Heart left ventricle (tissue), 16 donors: Measurements from ENCODE around the gene IFNA13. TPM values are rescaled to one million over a fixed set of nuclear protein-coding genes. Genes with fewer than 3 reads are reported as not detected.
A peak's percentile ranks its signal among the peaks of the same experiment; 100 is the strongest.

Experiments
- ATAC-seq, 4 donors: fragments of 200-7000 bp; cut with Tn5 transposase; one replicate each; pipeline ENCODE4 v1.9.1; 2020 to 2022; ENCODE audit warnings: moderate library complexity in 4 of 4, mild to moderate bottlenecking in 3 of 4, moderate number of reproducible peaks in 1 of 4
- DNase-seq, 5 donors: peaks; one replicate each; pipeline ENCODE4 v3.0.0-alpha.2; 2020
- H3K27ac ChIP-seq, 12 donors: fragments of 200-600 bp; sonication (generic) in 4 of 12; one replicate each; pipeline versions ENCODE4 v1.5.0 to v1.8.0; 2016 to 2022; ENCODE audit warnings: mild to moderate bottlenecking in 2 of 12
- H3K27me3 ChIP-seq, 9 donors: fragments of 200-600 bp; sonication (generic) in 2 of 9; one replicate each; pipeline versions ENCODE4 v1.5.1 to v1.8.0; 2016 to 2022; ENCODE audit warnings: mild to moderate bottlenecking in 3 of 9
- H3K36me3 ChIP-seq, 9 donors: fragments of 200-600 bp; sonication (generic) in 2 of 9; one replicate each; pipeline versions ENCODE4 v1.5.0 to v1.8.0; 2018 to 2022; ENCODE audit warnings: mild to moderate bottlenecking in 2 of 9
- H3K4me1 ChIP-seq, 12 donors: fragments of 200-600 bp; sonication (generic) in 4 of 12; one replicate each; pipeline versions ENCODE4 v1.5.0 to v1.8.0; 2016 to 2022; ENCODE audit warnings: mild to moderate bottlenecking in 3 of 12
- H3K4me3 ChIP-seq, 12 donors: fragments of 200-600 bp; sonication (generic) in 4 of 12; one replicate each; pipeline versions ENCODE4 v1.5.0 to v1.8.0; 2017 to 2022; ENCODE audit warnings: mild to moderate bottlenecking in 9 of 12, moderate library complexity in 4 of 12
- H3K9me3 ChIP-seq, 12 donors: fragments of 200-600 bp; sonication (generic) in 4 of 12; one replicate each; pipeline versions ENCODE4 v1.5.0 to v1.8.0; 2016 to 2022; ENCODE audit warnings: mild to moderate bottlenecking in 1 of 12
- POLR2A ChIP-seq, 2 donors: fragments of 450-650 bp; IDR thresholded peaks; one replicate each; pipeline ENCODE4 v1.6.1; 2017; ENCODE audit warnings: antibody characterized with exemption in 2 of 2, mild to moderate bottlenecking in 2 of 2, moderate library complexity in 2 of 2
- WGBS, 4 donors: extraction: QIAGEN DNeasy Blood & Tissue Kit in 2 of 4; methylation state at CpG; one replicate each; pipeline versions ENCODE4 v1.1.5 to v1.1.7; 2013 to 2018; 5-methylcytosine and 5-hydroxymethylcytosine counted together
- intact Hi-C, 10 donors: fragments of 100-400 bp; cut with DNase I; formaldehyde crosslinking; loops; one replicate each; pipeline versions ENCODE4 v1.11.1 to v1.14.2; 2022
- polyA plus RNA-seq, 2 donors: library from polyadenylated mRNA; stranded (reverse); fragments of 200-250 nt; gene quantifications; one replicate each; pipeline ENCODE4 v1.2.3, GENCODE V29; 2013
- total RNA-seq, 9 donors: library from RNA; depleted of rRNA in 2 of 9; stranded (reverse); fragments of >200 nt in 2 of 9; fragmentation: NEBNext Ultra II Directional in 3 of 9; extraction: Animal tissue kit (Norgen Biotek cat#: 25700) in 3 of 9; gene quantifications; one replicate each; pipeline versions ENCODE4 v1.1.0 to v1.2.4, GENCODE V29; 2016 to 2023
- TF ChIP-seq, protein P1 (sequence below), 12 donors: fragments of 200-600 bp; sonication (generic) in 4 of 12; IDR thresholded peaks; one replicate each; pipeline versions ENCODE4 v1.5.0 to v1.8.0; 2018 to 2022; ENCODE audit warnings: antibody characterized with exemption in 12 of 12, mild to moderate bottlenecking in 5 of 12
- donor health status: ischemic (EF 13 %, LVEDD 7.1; RV severe dilation, severe dysfunction).
- donor health status: healthy with polysubstance abuse.
- donor health status: DM: no; HTN: yes; CAD: no.
- donor health status: DM: no; HTN: no; CAD: no.
- donor health status: ischemic (EF 25% LVEDD 6.9; RV normal size, moderate dysfunction).
- donor health status: ischemic (EF 25% LVEDD 5.7; RV mildly dilated, moderate dysfunction).
- donor health status: healthy.
- donor health status: DM: yes; HTN: yes; CAD: no.
- donor health status: ischemic (EF 35%, LVEDD 5.7; RV mildly dilated, moderate dysfunction).
- donor health status: nonischemic (EF 11% LVEDD 7.7; RV severe dilation, severe dysfunction).
- donor health status: DM: yes; HTN: yes; CAD: no.
- donor health status: PGD.
- donor health status: ischemic (EF 29% LVEDD 5.4; RV normal size, mild dysfunction).
- donor health status: nonischemic (EF 23%, LVEDD 6.1; RV moderate dilation, normal function).

IFNA13 gene
- total and polyA plus RNA-seq, 11 donors: not detected

DNA sequence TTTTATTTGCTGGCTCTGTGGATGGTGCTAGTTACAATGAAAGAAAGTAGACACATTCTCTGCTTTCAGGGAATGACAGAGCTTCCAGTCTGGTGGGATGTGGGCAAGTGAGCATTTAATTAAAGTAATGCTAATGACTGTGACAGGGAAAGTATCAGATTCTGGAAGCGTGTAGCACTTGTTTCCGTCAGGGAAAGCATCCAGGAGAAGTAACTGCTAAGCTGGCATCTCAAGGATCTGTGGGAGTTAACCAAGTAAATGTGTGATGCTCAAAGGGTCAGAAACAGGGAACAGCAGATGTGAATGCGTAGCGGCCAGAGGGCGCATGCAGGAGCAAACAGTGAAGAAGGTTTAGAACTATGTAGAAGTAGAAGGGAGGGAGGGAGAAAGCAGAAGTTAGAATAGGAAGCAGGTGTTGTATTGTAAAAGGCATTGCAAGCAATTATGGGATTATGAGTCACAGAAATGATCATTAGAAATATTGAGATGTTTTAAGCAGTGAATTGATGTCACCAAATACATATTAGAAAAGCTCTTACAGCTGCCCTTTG lies 44.9 kb downstream of the IFNA13 start:
- peaks cover 0 to 56% (median 36%) of the 10 kb centered on the region in 9 donors for H3K36me3 ChIP-seq
- intact Hi-C loops: loop anchor here in 3 of 10 donors (5.0 to 10.0 kb wide), 4 partner anchors 62 to 469 kb away; partner anchors contain the start of gene IFNA2 (in 1 of the 3)
- no peak for ATAC-seq

DNA sequence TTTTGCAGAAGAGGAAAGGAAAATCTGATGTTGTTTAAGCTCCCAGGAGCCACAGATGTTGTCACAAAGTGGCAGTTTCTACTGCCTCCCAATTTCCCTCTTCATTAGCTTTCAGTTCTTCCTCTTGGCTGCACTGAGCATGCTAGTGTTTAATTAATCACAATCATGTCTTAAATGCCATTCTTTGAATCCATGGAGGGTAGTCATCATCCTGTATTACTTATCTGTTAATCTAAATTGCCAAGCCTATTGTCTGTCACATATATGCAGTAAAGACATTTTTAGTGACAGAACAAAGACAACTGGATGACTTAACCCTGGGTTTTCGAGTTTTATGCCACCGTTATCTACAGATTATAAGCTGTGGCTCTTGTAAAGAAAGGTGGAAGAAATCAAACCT lies 47.4 kb downstream of the IFNA13 start:
- DNase-seq: no peak
- intact Hi-C loops: loop anchor here in 3 of 10 donors (5.0 to 10.0 kb wide), 4 partner anchors 64 to 472 kb away; partner anchors contain the start of gene IFNA2 (in 1 of the 3)
- H3K4me1 ChIP-seq: peaks cover 0 to 8% (median 0%) of the 10 kb centered on the region in 12 donors
- TF ChIP-seq POLR2A (IDR thresholded peaks at IDR 0.05): no peak
- TF ChIP-seq, protein P1, sequence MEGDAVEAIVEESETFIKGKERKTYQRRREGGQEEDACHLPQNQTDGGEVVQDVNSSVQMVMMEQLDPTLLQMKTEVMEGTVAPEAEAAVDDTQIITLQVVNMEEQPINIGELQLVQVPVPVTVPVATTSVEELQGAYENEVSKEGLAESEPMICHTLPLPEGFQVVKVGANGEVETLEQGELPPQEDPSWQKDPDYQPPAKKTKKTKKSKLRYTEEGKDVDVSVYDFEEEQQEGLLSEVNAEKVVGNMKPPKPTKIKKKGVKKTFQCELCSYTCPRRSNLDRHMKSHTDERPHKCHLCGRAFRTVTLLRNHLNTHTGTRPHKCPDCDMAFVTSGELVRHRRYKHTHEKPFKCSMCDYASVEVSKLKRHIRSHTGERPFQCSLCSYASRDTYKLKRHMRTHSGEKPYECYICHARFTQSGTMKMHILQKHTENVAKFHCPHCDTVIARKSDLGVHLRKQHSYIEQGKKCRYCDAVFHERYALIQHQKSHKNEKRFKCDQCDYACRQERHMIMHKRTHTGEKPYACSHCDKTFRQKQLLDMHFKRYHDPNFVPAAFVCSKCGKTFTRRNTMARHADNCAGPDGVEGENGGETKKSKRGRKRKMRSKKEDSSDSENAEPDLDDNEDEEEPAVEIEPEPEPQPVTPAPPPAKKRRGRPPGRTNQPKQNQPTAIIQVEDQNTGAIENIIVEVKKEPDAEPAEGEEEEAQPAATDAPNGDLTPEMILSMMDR (IDR thresholded peaks at IDR 0.05): no peak
- no peaks in the 10 kb centered on the region for H3K27me3 ChIP-seq
- peaks cover 0 to 48% (median 36%) of the 10 kb centered on the region in 9 donors for H3K36me3 ChIP-seq
- no peak for ATAC-seq
- peak overlapping the region in 1 of 12 donors; percentile 5 for H3K27ac ChIP-seq
- WGBS, 4 donors: 65 to 78% (median 70%) methylated on average over 2 of the region's 2 CpGs
- H3K9me3 ChIP-seq: no peaks in the 10 kb centered on the region
- no peak overlapping the region for H3K4me3 ChIP-seq

More for the DNA sequence above, 44.9 kb downstream of the IFNA13 start:
- Histone ChIP-seq H3K9me3 (no peaks in the 10 kb centered on the region), H3K27me3 (no peaks in the 10 kb centered on the region), H3K4me1 (peaks cover 0 to 18% (median 4%) of the 10 kb centered on the region in 12 donors), H3K4me3 (no peak overlapping the region), H3K27ac (no peak overlapping the region)
- no peak for DNase-seq
- WGBS, 4 donors: 84 to 89% (median 88%) methylated on average over 5 of the region's 5 CpGs
- TF ChIP-seq, protein P1 (IDR thresholded peaks at IDR 0.05): no peak

DNA sequence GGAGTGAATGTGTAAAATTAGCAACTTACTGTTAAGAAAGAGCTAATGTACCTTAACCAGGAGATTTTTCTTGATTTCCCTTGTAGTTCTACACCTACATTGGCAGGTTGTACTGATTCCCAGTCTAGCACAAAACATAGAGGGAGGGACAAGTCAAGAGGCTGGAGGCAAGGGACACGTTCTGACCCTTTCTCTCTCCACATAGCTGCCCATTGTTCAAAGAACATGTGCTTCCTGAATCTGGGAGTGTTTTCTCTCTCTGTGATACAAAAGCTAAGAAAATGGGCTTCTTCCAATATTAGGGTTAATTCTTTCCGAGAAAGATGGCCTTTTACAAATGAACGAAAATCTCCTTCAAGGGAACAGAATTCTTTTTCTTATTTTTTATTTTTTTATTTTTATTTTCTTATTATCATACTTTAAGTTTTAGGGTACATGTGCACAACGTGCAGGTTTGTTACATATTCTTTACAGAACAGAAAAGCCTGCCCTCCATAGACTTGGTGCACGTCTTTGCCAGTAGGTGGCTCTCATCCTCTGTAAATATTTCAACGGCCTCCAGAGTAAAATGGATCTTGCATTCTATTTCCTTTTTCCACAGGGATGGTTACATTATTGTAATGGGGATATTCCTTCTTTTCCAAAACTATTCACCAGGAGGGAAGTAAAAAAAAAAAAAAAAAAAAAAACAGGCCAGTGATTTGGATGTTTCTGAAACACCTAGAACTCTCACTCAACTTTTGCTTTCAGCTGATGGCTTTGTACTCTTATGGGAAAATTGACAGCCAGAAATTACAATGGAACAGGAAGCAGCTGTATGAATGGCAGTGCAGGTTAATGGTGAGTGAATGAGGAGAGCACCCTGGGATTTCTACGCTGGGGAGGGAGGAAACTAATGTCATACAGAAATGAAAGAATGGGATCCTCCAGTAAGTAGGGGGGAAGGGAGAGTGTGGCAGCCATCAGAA lies 49.6 kb downstream of the IFNA13 start:
- TF ChIP-seq, protein P1 (IDR thresholded peaks at IDR 0.05): peak; percentile 43 to 81 (median 64)
- TF ChIP-seq POLR2A (IDR thresholded peaks at IDR 0.05): no peak
- peak in 1 of 5 donors; percentile 10 for DNase-seq
- WGBS, 4 donors: 17 to 20% (median 19%) methylated on average over 7 of the region's 7 CpGs
- intact Hi-C loops: loop anchor here in 6 of 10 donors (2.0 to 5.0 kb wide), 4 partner anchors 79 to 474 kb away; no protein-coding TSS in a partner anchor
- ATAC-seq: peak in 3 of 4 donors; percentile 70 to 83 (median 74)
- Histone ChIP-seq H3K27me3 (no peaks in the 10 kb centered on the region), H3K4me3 (no peak overlapping the region), H3K9me3 (no peaks in the 10 kb centered on the region), H3K36me3 (peaks cover 0 to 31% (median 22%) of the 10 kb centered on the region in 9 donors), H3K4me1 (peaks cover 0 to 8% (median 0%) of the 10 kb centered on the region in 12 donors), H3K27ac (no peak overlapping the region)

Other genes starting within 250 kb of the IFNA13 start
- not detected for gene IFNW1, start 226.2 kb downstream of the IFNA13 start, total RNA-seq
- not detected for gene IFNW1, start 226.2 kb downstream of the IFNA13 start, polyA plus RNA-seq
- gene IFNA21, start 201.4 kb downstream of the IFNA13 start, total RNA-seq: not detected
- gene IFNA21, start 201.4 kb downstream of the IFNA13 start, polyA plus RNA-seq: not detected
- not detected for gene IFNA4, start 180.5 kb downstream of the IFNA13 start, total RNA-seq
- gene IFNA4, start 180.5 kb downstream of the IFNA13 start, polyA plus RNA-seq: not detected
- gene IFNA7, start 165.9 kb downstream of the IFNA13 start, total RNA-seq: not detected
- gene IFNA7, start 165.9 kb downstream of the IFNA13 start, polyA plus RNA-seq: not detected
- not detected for gene IFNA10, start 160.9 kb downstream of the IFNA13 start, total RNA-seq
- not detected for gene IFNA10, start 160.9 kb downstream of the IFNA13 start, polyA plus RNA-seq
- not detected for gene IFNA16, start 150.7 kb downstream of the IFNA13 start, total RNA-seq
- not detected for gene IFNA16, start 150.7 kb downstream of the IFNA13 start, polyA plus RNA-seq
- not detected for gene IFNA17, start 139.8 kb downstream of the IFNA13 start, total RNA-seq
- gene IFNA17, start 139.8 kb downstream of the IFNA13 start, polyA plus RNA-seq: not detected
- not detected for gene IFNA14, start 128.1 kb downstream of the IFNA13 start, total RNA-seq
- gene IFNA14, start 128.1 kb downstream of the IFNA13 start, polyA plus RNA-seq: not detected
- gene IFNA5, start 62.7 kb downstream of the IFNA13 start, total RNA-seq: not detected
- not detected for gene IFNA5, start 62.7 kb downstream of the IFNA13 start, polyA plus RNA-seq
- 10 to 100 TPM; 10.7 to 15.1 (median 11.8) TPM for gene KLHL9, start 32.7 kb downstream of the IFNA13 start, total RNA-seq
- 10 to 100 TPM in 1 of 2 donors, 1 to 10 TPM in 1; 4.4 to 12.6 TPM for gene KLHL9, start 32.7 kb downstream of the IFNA13 start, polyA plus RNA-seq
- gene IFNA6, start 17.2 kb downstream of the IFNA13 start, total RNA-seq: not detected
- not detected for gene IFNA6, start 17.2 kb downstream of the IFNA13 start, polyA plus RNA-seq
- not detected for gene IFNA2, start 17.3 kb upstream of the IFNA13 start, total RNA-seq
- not detected for gene IFNA2, start 17.3 kb upstream of the IFNA13 start, polyA plus RNA-seq
- not detected for gene IFNA8, start 41.1 kb upstream of the IFNA13 start, total RNA-seq
- not detected for gene IFNA8, start 41.1 kb upstream of the IFNA13 start, polyA plus RNA-seq
- not detected for gene IFNA1, start 72.4 kb upstream of the IFNA13 start, total RNA-seq
- gene IFNA1, start 72.4 kb upstream of the IFNA13 start, polyA plus RNA-seq: not detected
- under 1 TPM in 1 of 9 donors, not detected in 8; 0.68 TPM for gene IFNE, start 114.3 kb upstream of the IFNA13 start, total RNA-seq
- not detected for gene IFNE, start 114.3 kb upstream of the IFNA13 start, polyA plus RNA-seq